Activated CD4-positive, alpha-beta T cell treated with anti-CD3 and anti-CD28 coated beads for 48 hours (primary cell): ENCODE data around the gene CA10.

ENCODE experiments used
- DNase-seq: peaks from one replicate; pipeline ENCODE4 v3.0.0-alpha.2; 2020

Gene CA10

GRCh38 chr17:51751072-51751471, 407.4 kb downstream of the CA10 start:
- DNase-seq, result no peak

- no peak for DNase-seq
These were observed 409.5 kb downstream of the CA10 start for GRCh38 chr17:51748749-51749604.

DNA sequence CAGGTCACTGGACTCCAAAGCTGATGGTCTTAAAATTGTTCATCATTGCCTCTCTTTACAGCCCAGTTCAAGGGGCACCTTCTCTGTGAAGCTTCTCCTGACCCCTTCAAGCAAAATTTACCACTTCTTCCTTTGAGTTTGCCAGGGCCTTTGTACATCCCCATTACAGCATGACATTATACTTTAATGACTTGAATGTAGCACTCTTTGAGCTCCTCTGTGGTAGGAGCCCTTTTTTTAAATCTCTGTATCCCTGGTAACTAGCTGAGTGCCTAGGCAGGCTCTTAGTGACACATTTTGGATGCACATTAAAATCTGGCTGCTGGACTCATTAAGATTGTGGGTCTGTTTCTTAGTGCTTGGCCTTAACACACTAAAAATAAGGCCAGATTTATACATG, 412.1 kb downstream of the CA10 start:
- no peak for DNase-seq

GRCh38 chr17:51745993-51746392, 412.5 kb downstream of the CA10 start:
- DNase-seq, result no peak

DNA sequence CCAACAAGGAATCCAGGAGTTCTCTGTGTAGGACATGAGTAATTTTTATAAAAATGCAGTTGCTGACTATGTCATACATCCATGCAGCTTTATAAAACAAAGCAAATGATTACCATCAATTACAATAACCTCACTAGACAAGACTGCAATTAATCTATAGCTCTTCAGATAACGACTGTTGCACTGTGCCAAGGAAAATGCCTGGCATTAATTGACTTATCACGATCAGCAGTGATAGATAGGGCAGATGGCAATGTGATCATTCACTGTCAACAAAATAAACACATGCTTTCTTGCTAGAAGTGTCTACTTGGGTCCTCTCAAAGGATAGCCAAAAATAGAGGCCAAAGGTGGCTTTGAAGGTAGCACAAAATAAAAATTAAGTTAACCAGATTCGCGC, 415.0 kb downstream of the CA10 start:
- no peak for DNase-seq

GRCh38 chr17:51742571-51742970, 415.9 kb downstream of the CA10 start:
- no peak for DNase-seq

DNA sequence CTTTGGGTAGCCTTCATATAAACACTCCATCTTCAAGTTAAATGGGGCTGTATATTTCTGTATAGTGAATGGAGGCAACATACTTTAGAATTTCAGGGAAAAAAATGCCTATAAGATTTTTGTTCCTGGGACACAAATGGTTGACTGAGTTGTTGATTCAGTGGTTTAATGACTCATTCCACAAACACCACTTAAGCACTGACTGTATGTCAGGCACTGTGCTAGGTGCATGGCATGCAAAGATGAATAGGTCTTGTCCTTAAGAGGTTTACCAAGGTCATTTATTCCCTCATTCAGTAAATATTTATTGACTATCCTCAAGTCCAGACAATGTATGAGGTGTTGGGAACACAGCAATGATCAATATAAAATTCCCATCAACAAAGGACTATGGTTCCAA, 417.1 kb downstream of the CA10 start:
- no peak for DNase-seq

- no peak for DNase-seq
These were observed 418.0 kb downstream of the CA10 start for GRCh38 chr17:51740531-51740930.

DNA sequence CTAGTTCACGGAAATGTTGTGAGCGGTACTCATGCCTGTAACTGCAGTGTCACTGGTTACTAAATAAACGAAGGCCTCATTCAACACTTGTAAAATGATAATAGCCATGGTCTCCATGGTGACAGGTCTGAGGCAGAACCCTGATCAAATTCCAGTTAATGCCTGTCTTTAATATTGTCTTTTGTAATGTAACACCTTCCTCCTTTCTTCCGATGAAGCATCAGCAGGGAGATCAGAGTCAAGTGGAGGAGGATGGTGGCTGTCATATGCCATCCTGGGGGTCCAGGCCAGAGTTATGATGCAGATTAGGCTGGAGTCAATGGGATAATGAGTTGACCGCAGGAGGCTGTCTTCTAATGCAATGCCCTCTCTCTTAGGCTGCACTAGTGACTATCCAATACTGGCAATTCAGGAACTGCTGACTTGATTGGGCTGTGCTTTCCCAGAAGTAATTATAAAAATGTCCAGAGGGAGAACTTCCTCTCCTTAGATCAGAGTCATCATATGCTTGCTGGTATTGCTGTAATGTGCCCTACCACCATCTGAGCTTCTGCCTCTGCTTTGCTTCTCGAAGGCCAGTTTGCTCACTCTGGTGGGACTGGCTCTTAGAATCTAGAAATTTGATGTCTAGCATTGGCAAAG, 419.1 kb downstream of the CA10 start:
- no peak for DNase-seq

DNA sequence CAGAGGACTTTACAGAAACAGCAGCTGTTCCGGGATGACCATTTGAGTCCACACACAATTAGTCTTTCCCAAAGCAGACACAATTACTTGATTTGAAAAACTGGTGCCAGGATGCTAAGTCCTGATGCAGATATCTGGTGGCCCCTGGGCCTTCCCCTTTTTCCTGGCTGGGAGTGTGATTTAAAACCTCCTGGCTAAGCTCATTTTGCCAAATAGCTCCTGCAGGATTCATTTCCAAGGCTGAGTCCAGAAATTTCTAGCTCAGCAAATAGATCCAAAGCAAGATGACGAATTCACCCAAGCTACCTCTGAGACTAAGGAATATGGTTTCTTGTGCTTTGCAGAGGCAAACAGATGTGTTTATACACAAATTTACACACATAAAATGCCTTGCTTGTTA, 422.2 kb downstream of the CA10 start:
- DNase-seq, result no peak

GRCh38 chr17:51734976-51735375, 423.5 kb downstream of the CA10 start:
- no peak for DNase-seq

- DNase-seq, result peak; percentile 36
These were observed 424.1 kb downstream of the CA10 start for GRCh38 chr17:51734462-51734861.

DNA sequence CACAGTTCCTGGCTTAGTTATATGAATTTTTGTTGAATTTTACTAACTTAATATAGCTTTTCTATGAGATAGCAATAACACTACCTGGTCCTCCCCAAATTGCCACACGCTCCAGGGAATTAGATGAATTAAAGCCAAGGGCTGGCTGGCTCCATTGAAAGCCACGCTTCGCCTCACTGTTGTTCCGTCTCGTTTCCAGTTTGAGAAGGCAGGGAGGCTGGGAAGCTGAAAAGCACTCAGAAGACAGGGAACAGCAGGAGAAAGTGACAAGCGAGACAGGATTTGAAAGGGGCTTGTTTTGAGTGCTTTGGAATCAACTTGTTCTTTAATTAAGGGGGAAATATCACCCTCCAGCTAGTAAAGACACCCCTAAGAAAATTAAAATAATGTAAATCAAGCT, 425.3 kb downstream of the CA10 start:
- DNase-seq, result no peak

GRCh38 chr17:51731941-51732722, 426.4 kb downstream of the CA10 start:
- DNase-seq, result no peak

DNA sequence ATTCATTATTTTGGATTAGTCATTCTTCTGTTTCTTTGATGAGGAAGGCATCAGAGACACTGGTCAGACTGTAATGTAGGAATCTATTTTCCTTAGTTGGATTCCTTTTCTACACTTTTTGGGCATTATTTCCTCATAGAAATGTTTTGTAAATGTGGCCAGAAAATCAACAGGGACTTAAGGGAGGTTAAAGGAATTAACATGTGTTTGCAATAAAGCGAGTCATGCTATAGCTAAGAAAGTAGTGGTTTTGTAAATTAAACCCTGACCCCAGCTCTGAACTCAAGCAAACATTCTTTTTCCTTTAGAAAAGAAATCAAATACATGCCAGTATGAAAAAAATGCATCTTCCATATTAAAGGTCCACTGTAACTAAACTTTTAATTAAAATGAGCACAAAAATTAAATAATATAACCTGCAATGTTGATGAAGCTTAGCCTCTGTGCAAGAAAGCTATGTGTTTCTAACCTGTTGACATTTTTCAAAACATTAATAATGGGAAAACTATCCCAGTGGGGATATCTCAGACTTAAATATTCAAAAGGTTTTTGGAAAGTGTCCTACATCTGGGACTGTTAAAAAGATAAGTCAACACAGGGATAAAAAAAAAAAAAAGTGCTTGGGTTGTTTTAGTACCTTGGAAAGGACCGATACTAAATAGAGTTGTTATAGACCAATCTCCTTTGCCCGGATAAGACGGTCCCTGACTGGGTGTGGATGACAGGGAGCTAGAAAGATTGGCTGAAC, 428.0 kb downstream of the CA10 start:
- DNase-seq, result no peak

- DNase-seq, result no peak
These were observed 433.3 kb downstream of the CA10 start for GRCh38 chr17:51725185-51725584.

DNA sequence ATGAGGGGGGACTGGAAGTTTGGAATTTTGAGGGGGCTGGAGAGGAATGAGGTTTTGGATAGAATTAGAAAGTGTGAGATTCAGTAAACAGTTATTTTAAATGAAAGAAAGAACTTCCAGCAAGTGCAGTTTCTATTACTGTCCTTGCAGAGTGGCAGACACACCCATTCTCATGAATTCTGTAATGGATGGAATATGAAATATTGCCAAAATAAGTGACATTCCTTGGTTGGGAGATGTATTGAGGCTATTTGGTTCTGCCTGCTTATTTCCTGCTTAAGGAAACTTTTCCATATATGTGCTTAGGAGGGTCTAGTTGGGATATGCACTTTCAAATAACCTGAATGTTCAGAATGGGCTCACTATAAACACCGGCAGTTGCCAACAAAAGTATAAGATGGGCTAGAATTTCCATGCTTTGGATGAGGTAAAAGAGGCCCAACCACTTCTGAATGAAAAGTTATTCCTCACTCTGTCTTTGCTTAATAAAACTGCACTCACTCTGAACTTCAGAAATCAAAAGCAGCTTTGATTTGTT, 434.4 kb downstream of the CA10 start:
- DNase-seq, result no peak

DNA sequence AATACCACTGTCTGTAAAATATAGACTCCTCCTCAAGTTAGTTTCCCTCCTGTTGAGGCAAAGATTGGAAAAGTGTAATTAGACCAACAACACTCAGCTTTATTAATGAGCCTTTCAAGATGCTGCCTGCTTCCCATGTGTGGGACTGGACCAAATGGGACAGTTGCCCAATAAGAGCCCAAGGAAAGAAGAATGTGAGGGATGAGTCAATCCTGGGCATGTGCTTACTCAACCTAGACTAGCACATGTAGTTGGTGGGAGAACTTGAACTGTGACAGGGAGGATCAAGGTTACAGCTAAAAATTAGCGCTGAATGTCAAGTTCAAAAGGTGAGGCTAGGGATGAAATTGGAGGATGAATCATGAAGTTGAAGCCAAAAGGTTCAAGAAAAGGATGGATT, 435.5 kb downstream of the CA10 start:
- DNase-seq, result no peak

DNA sequence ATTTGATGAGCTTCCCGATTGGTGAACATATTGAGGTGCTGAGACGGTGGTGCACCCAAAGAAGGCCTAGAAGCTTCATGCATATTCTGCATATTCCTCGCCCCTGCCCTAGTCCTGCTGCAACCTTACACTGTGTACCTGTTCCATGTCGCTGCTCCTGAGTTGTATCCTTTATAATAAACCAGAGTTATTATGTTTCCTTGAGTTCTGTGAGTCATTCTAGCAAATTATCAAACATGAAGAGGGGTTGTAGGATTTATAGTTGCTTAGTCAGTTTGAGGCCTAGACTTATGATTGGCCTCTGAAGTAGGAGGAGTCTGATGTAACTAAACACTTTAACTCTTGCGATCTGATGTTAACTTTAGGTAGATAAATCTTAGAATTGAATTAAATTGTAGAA, 436.8 kb downstream of the CA10 start:
- DNase-seq, result no peak

GRCh38 chr17:51720439-51720838, 438.1 kb downstream of the CA10 start:
- DNase-seq, result no peak

DNA sequence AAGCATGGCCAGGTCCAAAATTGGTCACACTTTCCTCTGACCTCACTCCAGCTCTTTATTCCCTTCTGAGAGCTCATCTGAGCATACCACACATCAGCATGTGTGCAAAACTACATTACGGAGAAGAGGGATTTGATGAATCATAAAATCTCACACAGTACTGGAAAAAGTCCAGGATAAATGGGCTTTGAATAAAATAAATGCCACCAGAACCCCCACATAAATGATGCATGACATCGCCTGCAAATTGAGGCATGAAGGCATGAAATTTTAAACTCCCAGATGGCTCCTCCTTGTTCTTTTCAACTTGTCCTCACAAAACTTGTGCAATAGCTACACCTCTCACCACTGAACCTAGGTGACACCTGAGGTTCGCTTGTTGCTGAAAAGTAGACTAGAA, 439.5 kb downstream of the CA10 start:
- DNase-seq, result no peak

- DNase-seq, result no peak
These were observed 446.9 kb downstream of the CA10 start for GRCh38 chr17:51711581-51711980.

GRCh38 chr17:51710634-51710979, 447.9 kb downstream of the CA10 start:
- no peak for DNase-seq
